A673 (cell line): ENCODE results near the gene TSHZ2.

Experiments used
- EZH2 ChIP-seq: fragments of 200-600 bp; sonication (generic); IDR thresholded peaks from 2 replicates; pipeline ENCODE4 v1.6.1; 2017; ENCODE audit warnings: borderline replicate concordance, low read depth, mild to moderate bottlenecking, mixed read lengths, antibody characterized with exemption, low read length; ENCODE audit not compliant: poor library complexity, severe bottlenecking
- TF ChIP-seq, protein P1 (sequence below): fragments of 300-800, 200-600 bp; sonication (generic); conservative IDR thresholded peaks from 2 replicates; pipeline ENCODE4 v1.5.1; 2017; ENCODE audit warnings: low read depth, mild to moderate bottlenecking, antibody characterized with exemption, low read length, moderate library complexity, mixed read lengths

DNA sequence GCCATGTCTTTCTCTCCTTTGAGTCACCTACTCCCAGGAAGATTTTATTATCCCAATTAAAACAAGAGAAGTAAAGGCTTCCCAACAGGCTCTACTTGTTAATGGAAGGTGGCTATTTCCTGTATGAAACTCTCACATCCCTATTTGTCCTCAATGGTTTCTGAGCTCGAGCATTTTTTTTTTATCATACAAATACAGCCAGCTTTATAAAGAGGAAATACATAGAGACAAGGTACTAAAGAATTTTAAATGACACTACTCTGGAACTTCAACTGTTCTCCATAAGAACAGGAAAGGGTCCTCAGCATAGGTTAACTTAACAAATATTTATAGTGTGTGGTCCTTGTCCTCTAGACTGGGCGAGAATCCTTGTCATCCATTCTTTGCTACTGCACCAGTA, 41.0 kb downstream of the TSHZ2 start:
- TF ChIP-seq, protein P1, sequence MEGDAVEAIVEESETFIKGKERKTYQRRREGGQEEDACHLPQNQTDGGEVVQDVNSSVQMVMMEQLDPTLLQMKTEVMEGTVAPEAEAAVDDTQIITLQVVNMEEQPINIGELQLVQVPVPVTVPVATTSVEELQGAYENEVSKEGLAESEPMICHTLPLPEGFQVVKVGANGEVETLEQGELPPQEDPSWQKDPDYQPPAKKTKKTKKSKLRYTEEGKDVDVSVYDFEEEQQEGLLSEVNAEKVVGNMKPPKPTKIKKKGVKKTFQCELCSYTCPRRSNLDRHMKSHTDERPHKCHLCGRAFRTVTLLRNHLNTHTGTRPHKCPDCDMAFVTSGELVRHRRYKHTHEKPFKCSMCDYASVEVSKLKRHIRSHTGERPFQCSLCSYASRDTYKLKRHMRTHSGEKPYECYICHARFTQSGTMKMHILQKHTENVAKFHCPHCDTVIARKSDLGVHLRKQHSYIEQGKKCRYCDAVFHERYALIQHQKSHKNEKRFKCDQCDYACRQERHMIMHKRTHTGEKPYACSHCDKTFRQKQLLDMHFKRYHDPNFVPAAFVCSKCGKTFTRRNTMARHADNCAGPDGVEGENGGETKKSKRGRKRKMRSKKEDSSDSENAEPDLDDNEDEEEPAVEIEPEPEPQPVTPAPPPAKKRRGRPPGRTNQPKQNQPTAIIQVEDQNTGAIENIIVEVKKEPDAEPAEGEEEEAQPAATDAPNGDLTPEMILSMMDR, result no peak
- no peak for TF ChIP-seq EZH2
